Uterus (tissue), 4 donors: ENCODE results near the gene CHN2. TPM values are rescaled to one million over a fixed set of nuclear protein-coding genes. Genes with fewer than 3 reads are reported as not detected.

Source experiments
- DNase-seq, 2 donors: peaks; one replicate each; pipeline ENCODE4 v3.0.0-alpha.2; 2019 to 2020
- H3K27ac ChIP-seq, 2 donors: fragments of 200-600 bp; sonication (generic); 1 replicate in 1 of 2; 2 replicates in 1 of 2; pipeline ENCODE4 v1.5.1; 2016 to 2018
- H3K27me3 ChIP-seq, 2 donors: fragments of 200-600 bp; sonication (generic); one replicate each; pipeline ENCODE4 v1.5.1; 2018 to 2019; ENCODE audit warnings: control low read depth in 1 of 2
- H3K36me3 ChIP-seq, 2 donors: fragments of 200-600 bp; sonication (generic); one replicate each; pipeline ENCODE4 v1.5.1; 2019; ENCODE audit warnings: control low read depth in 1 of 2
- H3K4me1 ChIP-seq, 2 donors: fragments of 200-600 bp; sonication (generic); one replicate each; pipeline ENCODE4 v1.5.1; 2018 to 2019; ENCODE audit warnings: control low read depth in 1 of 2
- H3K4me3 ChIP-seq, 2 donors: fragments of 200-600 bp; sonication (generic); 1 replicate in 1 of 2; 2 replicates in 1 of 2; pipeline ENCODE4 v1.5.1; 2018 to 2019; ENCODE audit warnings: mild to moderate bottlenecking in 1 of 2
- H3K9me3 ChIP-seq, 2 donors: fragments of 200-600 bp; sonication (generic); one replicate each; pipeline ENCODE4 v1.5.1; 2019; ENCODE audit warnings: control low read depth in 1 of 2
- POLR2A ChIP-seq, 2 donors: fragments of 450-650 bp; IDR thresholded peaks; one replicate each; pipeline ENCODE4 v1.6.1; 2016; ENCODE audit warnings: antibody characterized with exemption in 2 of 2, mild to moderate bottlenecking in 1 of 2, moderate library complexity in 1 of 2
- intact Hi-C: fragments of 100-400 bp; cut with DNase I; formaldehyde crosslinking; loops from one replicate; pipeline ENCODE4 v1.15.1; 2023; ENCODE audit warnings: low total_unique reads
- total RNA-seq, 4 donors: library from RNA; depleted of rRNA in 3 of 4; stranded (reverse); fragments of >200 nt in 3 of 4; gene quantifications; one replicate each; pipeline versions ENCODE4 v1.1.0 to v1.2.4, GENCODE V29; 2014 to 2023
- TF ChIP-seq, protein P1 (sequence below), 4 experiments: fragments of 200-600 bp in 2 of 4; fragments of 450-650 bp in 2 of 4; sonication (generic) in 2 of 4; IDR thresholded peaks; one replicate each; pipeline ENCODE4 v1.5.1; 2016 to 2019; ENCODE audit warnings: antibody characterized with exemption in 4 of 4, mild to moderate bottlenecking in 2 of 4, moderate library complexity in 1 of 4
- donor health status: DM: yes; HTN: yes; CAD: no.

Gene CHN2
- total RNA-seq, 4 donors from 2014 or later, result 9.8 to 22.9 (median 18.3) TPM

DNA sequence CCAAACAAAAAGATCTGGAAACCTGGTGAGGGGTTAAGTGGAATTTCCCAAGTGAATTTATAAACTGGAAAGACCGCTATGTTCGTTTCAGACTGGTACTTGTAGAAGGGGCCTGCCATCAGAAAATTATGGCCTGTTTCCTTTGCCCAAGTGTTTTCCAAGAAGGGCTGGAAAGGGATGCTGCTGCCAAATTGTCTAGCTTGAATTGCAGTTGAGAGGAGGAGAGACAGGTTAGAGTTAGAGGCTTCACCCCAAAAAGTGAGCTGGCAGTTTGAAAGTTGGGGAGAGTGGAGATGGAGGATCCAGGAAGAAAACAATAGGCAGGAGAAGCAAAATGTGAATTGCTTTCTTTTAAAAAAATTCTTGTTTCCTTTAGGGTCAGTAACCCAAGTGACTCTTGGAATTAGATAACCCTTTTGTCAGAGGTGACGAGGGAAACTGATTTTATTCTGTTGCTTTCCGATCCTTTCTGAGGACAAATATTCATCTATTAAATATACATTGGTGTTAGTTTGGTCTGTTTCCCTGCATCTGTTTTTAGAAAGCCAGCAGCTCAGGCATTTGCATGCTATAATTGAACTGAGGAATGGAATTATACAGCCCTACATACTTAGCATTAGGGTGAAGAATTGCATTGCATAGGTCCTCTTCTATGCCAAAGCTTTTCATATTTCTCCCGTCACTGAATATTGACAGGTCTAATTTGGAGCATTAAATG, 286.5 kb downstream of the CHN2 start:
- H3K4me1 ChIP-seq, result no peaks in the 10 kb centered on the region
- peak overlapping the region in 1 of 2 donors; percentile 20 for H3K4me3 ChIP-seq
- peak overlapping the region; percentile 72 to 81 for H3K27ac ChIP-seq
- H3K36me3 ChIP-seq, result no peaks in the 10 kb centered on the region
- no peak for TF ChIP-seq POLR2A (IDR thresholded peaks at IDR 0.05)
- TF ChIP-seq, protein P1, sequence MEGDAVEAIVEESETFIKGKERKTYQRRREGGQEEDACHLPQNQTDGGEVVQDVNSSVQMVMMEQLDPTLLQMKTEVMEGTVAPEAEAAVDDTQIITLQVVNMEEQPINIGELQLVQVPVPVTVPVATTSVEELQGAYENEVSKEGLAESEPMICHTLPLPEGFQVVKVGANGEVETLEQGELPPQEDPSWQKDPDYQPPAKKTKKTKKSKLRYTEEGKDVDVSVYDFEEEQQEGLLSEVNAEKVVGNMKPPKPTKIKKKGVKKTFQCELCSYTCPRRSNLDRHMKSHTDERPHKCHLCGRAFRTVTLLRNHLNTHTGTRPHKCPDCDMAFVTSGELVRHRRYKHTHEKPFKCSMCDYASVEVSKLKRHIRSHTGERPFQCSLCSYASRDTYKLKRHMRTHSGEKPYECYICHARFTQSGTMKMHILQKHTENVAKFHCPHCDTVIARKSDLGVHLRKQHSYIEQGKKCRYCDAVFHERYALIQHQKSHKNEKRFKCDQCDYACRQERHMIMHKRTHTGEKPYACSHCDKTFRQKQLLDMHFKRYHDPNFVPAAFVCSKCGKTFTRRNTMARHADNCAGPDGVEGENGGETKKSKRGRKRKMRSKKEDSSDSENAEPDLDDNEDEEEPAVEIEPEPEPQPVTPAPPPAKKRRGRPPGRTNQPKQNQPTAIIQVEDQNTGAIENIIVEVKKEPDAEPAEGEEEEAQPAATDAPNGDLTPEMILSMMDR (IDR thresholded peaks at IDR 0.05), result no peak
- no peak for DNase-seq
- intact Hi-C loops, result no loop called here
- H3K9me3 ChIP-seq, result no peaks in the 10 kb centered on the region
- no peaks in the 10 kb centered on the region for H3K27me3 ChIP-seq

DNA sequence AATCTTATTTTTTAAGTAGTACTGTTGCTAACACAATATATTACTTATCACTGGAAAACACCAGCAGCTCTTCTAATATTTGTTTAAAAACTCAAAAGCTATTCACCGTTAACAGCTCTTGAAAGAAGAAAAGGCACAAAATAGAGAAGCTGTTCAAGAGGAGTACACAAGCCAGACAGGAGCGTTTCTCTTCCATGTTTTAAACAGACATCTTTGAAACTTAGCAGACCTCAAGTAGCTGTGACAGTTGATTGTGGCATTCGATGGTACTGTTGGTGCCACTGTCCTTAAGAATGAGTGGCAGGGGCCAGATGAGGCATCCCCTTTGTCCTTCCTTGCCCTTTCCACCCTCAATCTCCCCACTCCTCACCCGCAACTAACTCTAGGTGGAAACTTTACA, 287.5 kb downstream of the CHN2 start:
- no peak for TF ChIP-seq POLR2A (IDR thresholded peaks at IDR 0.05)
- TF ChIP-seq, protein P1 (IDR thresholded peaks at IDR 0.05), result no peak
- H3K4me1 ChIP-seq, result no peaks in the 10 kb centered on the region
- no peaks in the 10 kb centered on the region for H3K27me3 ChIP-seq
- peak overlapping the region in 1 of 2 donors; percentile 38 for H3K27ac ChIP-seq
- no peak overlapping the region for H3K4me3 ChIP-seq
- DNase-seq, result no peak
- H3K36me3 ChIP-seq, result no peaks in the 10 kb centered on the region
- intact Hi-C loops, result no loop called here
- no peaks in the 10 kb centered on the region for H3K9me3 ChIP-seq

DNA sequence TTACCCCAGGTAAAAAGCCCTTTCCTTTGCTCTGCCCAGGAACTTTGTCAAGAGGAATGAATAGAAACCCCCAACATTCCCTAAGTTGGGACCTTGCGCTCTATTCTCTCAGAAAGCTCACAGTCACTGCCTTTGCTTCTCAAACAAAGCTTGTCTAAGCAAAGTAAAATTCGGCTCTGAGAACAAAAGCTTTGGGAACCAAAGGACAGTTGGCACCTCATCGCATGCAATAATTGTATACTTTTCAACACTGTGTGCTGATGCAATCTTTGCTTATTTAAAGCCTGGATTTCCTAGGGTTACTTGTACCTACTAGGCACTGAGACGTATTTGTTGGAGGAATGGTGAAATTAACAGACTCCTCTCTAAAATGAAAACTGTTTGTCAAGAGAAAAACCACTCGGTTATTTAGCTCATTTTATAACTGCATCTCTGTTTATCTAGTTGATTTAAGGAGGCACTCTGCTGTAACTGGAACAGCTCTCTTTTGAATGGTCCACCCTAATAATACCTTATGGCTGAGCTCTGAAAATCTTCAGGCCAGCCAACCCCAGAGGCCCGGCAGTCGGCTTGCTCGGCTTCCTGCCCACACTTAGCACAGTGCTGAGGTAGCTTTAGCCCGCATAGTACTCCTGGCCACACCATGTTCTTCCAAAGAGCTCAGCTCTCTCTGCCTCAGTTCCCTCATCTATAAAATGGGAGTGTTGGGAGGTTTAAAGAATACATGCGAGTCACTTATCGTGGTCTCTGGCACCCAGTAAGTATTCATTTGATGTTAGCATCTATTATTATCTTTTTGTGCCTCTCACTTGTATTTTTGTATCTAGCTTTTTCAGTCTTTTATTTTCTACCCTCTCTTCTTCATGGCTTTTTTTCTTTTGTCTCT, 288.9 kb downstream of the CHN2 start:
- Histone ChIP-seq H3K4me3 (no peak overlapping the region), H3K36me3 (no peaks in the 10 kb centered on the region), H3K9me3 (no peaks in the 10 kb centered on the region), H3K4me1 (no peaks in the 10 kb centered on the region), H3K27me3 (no peaks in the 10 kb centered on the region), H3K27ac (peak overlapping the region in 1 of 2 donors; percentile 47)
- intact Hi-C loops, result no loop called here
- no peak for TF ChIP-seq POLR2A (IDR thresholded peaks at IDR 0.05)
- TF ChIP-seq, protein P1 (IDR thresholded peaks at IDR 0.05), result no peak
- peak; percentile 19 to 36 for DNase-seq

DNA sequence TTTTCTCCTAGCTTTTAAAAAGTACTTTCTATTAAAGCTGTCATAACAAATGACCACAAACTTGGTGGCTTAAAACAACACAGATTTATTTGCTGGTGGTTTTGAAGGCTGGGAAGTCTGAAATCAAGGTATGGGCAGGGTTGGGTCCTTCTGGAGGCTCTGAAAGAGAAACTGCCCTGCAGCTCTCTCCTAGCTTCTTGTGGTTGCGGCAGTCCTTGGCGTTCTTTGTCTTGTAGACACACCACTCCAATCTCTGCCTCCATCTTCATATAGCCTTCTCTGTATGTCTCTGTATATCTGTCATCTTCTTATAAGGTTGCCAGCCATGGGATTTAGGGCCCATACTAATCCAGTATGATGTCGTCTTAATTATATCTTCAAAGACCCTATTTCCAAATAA, 289.7 kb downstream of the CHN2 start:
- intact Hi-C loops, result no loop called here
- TF ChIP-seq, protein P1 (IDR thresholded peaks at IDR 0.05), result no peak
- no peak for TF ChIP-seq POLR2A (IDR thresholded peaks at IDR 0.05)

More for the DNA sequence above, 289.7 kb downstream of the CHN2 start:
- no peaks in the 10 kb centered on the region for H3K4me1 ChIP-seq
- no peaks in the 10 kb centered on the region for H3K9me3 ChIP-seq
- H3K36me3 ChIP-seq, result no peaks in the 10 kb centered on the region
- H3K27ac ChIP-seq, result no peak overlapping the region
- no peak for DNase-seq
- H3K4me3 ChIP-seq, result no peak overlapping the region
- no peaks in the 10 kb centered on the region for H3K27me3 ChIP-seq
